ENCODE measurements around the gene GRP.

Gene GRP

GRCh38 chr18:59219672-59220163, at the start of gene GRP:
GRP (plus strand) TSS chr18:59220158; CDS start chr18:59220266, 108 bp downstream.
- peak; percentile 17 to 18 for DNase-seq

GRCh38 chr18:59172664-59173249, 47.2 kb upstream of the GRP start:
- no peak for DNase-seq

- DNase-seq, result no peak
Observed at GRCh38 chr18:59177485-59177884, 42.5 kb upstream of the GRP start.

- no peak for DNase-seq
Observed at GRCh38 chr18:59180150-59180845, 39.7 kb upstream of the GRP start.

GRCh38 chr18:59182673-59183072, 37.3 kb upstream of the GRP start:
- DNase-seq, result no peak

- DNase-seq, result no peak
Observed at GRCh38 chr18:59189008-59189407, 30.9 kb upstream of the GRP start.

GRCh38 chr18:59189746-59190145, 30.2 kb upstream of the GRP start:
- DNase-seq, result no peak

- no peak for DNase-seq
Observed at GRCh38 chr18:59196161-59196725, 23.7 kb upstream of the GRP start.

GRCh38 chr18:59197636-59198035, 22.3 kb upstream of the GRP start:
- peak in 1 of 2 experiments; percentile 8 for DNase-seq

GRCh38 chr18:59198215-59198614, 21.7 kb upstream of the GRP start:
- DNase-seq, result no peak

- peak in 1 of 2 experiments; percentile 6 for DNase-seq
Observed at GRCh38 chr18:59200787-59201186, 19.2 kb upstream of the GRP start.

- no peak for DNase-seq
Observed at GRCh38 chr18:59202258-59202820, 17.6 kb upstream of the GRP start.

- no peak for DNase-seq
Observed at GRCh38 chr18:59207506-59207905, 12.5 kb upstream of the GRP start.

- DNase-seq, result no peak
Observed at GRCh38 chr18:59208602-59209125, 11.3 kb upstream of the GRP start.

- DNase-seq, result no peak
Observed at GRCh38 chr18:59210299-59210698, 9.7 kb upstream of the GRP start.

- no peak for DNase-seq
Observed at GRCh38 chr18:59211629-59212028, 8.3 kb upstream of the GRP start.

GRCh38 chr18:59218018-59218417, 1.9 kb upstream of the GRP start:
- no peak for DNase-seq

- DNase-seq, result peak in 1 of 2 experiments; percentile 42
Observed at GRCh38 chr18:59220164-59220783, 316 bp downstream of the GRP start.

GRCh38 chr18:59220784-59221765, 1.1 kb downstream of the GRP start:
- DNase-seq, result peak in 1 of 2 experiments; percentile 42

- DNase-seq, result no peak
Observed at GRCh38 chr18:59222341-59222740, 2.4 kb downstream of the GRP start.

GRCh38 chr18:59228351-59228750, 8.4 kb downstream of the GRP start:
- DNase-seq, result no peak

- no peak for DNase-seq
Observed at GRCh38 chr18:59229191-59229590, 9.2 kb downstream of the GRP start.

All from NCI-H524 (cell line).